Breast epithelium (tissue), 4 donors: ENCODE measurements around the gene JSRP1. TPM values are rescaled to one million over a fixed set of nuclear protein-coding genes. Genes with fewer than 3 reads are reported as not detected.

Source experiments
- DNase-seq, 2 donors: peaks; one replicate each; pipeline ENCODE4 v3.0.0-alpha.2; 2019; ENCODE audit warnings: low spot score in 2 of 2
- H3K27ac ChIP-seq, 2 donors: fragments of 200-600 bp; sonication (generic) in 1 of 2; one replicate each; pipeline ENCODE4 v1.5.1; 2016 to 2019; ENCODE audit warnings: mild to moderate bottlenecking in 1 of 2
- H3K27me3 ChIP-seq, 2 donors: fragments of 200-600 bp; sonication (generic) in 1 of 2; one replicate each; pipeline versions ENCODE4 v1.5.1 to v1.6.0; 2017 to 2019; ENCODE audit warnings: control low read depth in 1 of 2, mild to moderate bottlenecking in 1 of 2
- H3K36me3 ChIP-seq: fragments of 200-600 bp; one replicate; pipeline ENCODE4 v1.5.1; 2019
- H3K4me1 ChIP-seq, 2 donors: fragments of 200-600 bp; sonication (generic); one replicate each; pipeline ENCODE4 v1.5.1; 2016 to 2019; ENCODE audit warnings: control low read depth in 1 of 2
- H3K4me3 ChIP-seq, 3 donors: fragments of 200-600 bp; sonication (generic); 1 replicate in 2 of 3; 2 replicates in 1 of 3; pipeline ENCODE4 v1.5.1; 2016 to 2019; ENCODE audit warnings: mild to moderate bottlenecking in 3 of 3, moderate library complexity in 2 of 3
- H3K9me3 ChIP-seq, 2 donors: fragments of 200-600 bp; sonication (generic) in 1 of 2; one replicate each; pipeline ENCODE4 v1.5.1; 2016 to 2019; ENCODE audit warnings: control low read depth in 1 of 2
- CTCF ChIP-seq, 3 donors: fragments of 450-650 bp; IDR thresholded peaks; one replicate each; pipeline ENCODE4 v1.5.1; 2016 to 2017; ENCODE audit warnings: antibody characterized with exemption in 3 of 3, mild to moderate bottlenecking in 3 of 3, moderate library complexity in 3 of 3
- POLR2A ChIP-seq: fragments of 450-650 bp; IDR thresholded peaks from one replicate; pipeline ENCODE4 v1.6.1; 2016; ENCODE audit warnings: antibody characterized with exemption, mild to moderate bottlenecking, moderate library complexity
- POLR2AphosphoS5 ChIP-seq, 3 donors: sonication (generic); formaldehyde crosslinking; IDR thresholded peaks; one replicate each; pipeline ENCODE4 v1.6.1; 2017; ENCODE audit warnings: antibody characterized with exemption in 3 of 3
- intact Hi-C: fragments of 100-400 bp; cut with DNase I; formaldehyde crosslinking; loops from one replicate; pipeline ENCODE4 v1.15.1; 2023; ENCODE audit warnings: low total_unique reads
- total RNA-seq, 3 donors: library from RNA; depleted of rRNA; stranded (reverse); fragments of >200 nt; gene quantifications; one replicate each; pipeline ENCODE4 v1.1.0, GENCODE V29; 2016

The JSRP1 gene
- total RNA-seq, 3 donors from 2014 or later = 1.0 to 2.3 TPM; not detected in 1

GRCh38 chr19:2255112-2255845 lies 938 bp downstream of the JSRP1 start:
- intact Hi-C loops = no loop called here
- Histone ChIP-seq H3K4me3 (no peak overlapping the region), H3K27me3 (peaks cover 25 to 36% of the 10 kb centered on the region in 2 donors), H3K36me3 (no peaks in the 10 kb centered on the region), H3K9me3 (no peaks in the 10 kb centered on the region), H3K4me1 (peaks cover 6 to 13% of the 10 kb centered on the region in 2 donors), H3K27ac (no peak overlapping the region)
- no peak for TF ChIP-seq POLR2A
- TF ChIP-seq POLR2AphosphoS5 (IDR thresholded peaks at IDR 0.05) = no peak
- no peak for TF ChIP-seq CTCF (IDR thresholded peaks at IDR 0.05)
- no peak for DNase-seq

- Histone ChIP-seq H3K36me3 (no peaks in the 10 kb centered on the region), H3K27me3 (peaks cover 25 to 47% of the 10 kb centered on the region in 2 donors), H3K4me1 (peaks cover 6 to 13% of the 10 kb centered on the region in 2 donors), H3K9me3 (no peaks in the 10 kb centered on the region), H3K4me3 (no peak overlapping the region), H3K27ac (no peak overlapping the region)
- DNase-seq = no peak
- TF ChIP-seq POLR2A = no peak
- no peak for TF ChIP-seq POLR2AphosphoS5 (IDR thresholded peaks at IDR 0.05)
- no peak for TF ChIP-seq CTCF (IDR thresholded peaks at IDR 0.05)
- intact Hi-C loops = no loop called here
Measured at GRCh38 chr19:2254064-2254872, 1.9 kb downstream of the JSRP1 start.

- peaks cover 6 to 13% of the 10 kb centered on the region in 2 donors for H3K4me1 ChIP-seq
- intact Hi-C loops = no loop called here
- no peak overlapping the region for H3K27ac ChIP-seq
- no peaks in the 10 kb centered on the region for H3K36me3 ChIP-seq
- DNase-seq = no peak
- peaks cover 25 to 48% of the 10 kb centered on the region in 2 donors for H3K27me3 ChIP-seq
- no peak for TF ChIP-seq POLR2A
- TF ChIP-seq CTCF (IDR thresholded peaks at IDR 0.05) = no peak
- TF ChIP-seq POLR2AphosphoS5 (IDR thresholded peaks at IDR 0.05) = no peak
- H3K9me3 ChIP-seq = no peaks in the 10 kb centered on the region
- H3K4me3 ChIP-seq = peak overlapping the region in 2 of 3 donors; percentile 11 to 59
Measured at GRCh38 chr19:2253106-2254063, 2.8 kb downstream of the JSRP1 start.

- H3K4me1 ChIP-seq = peaks cover 6 to 13% of the 10 kb centered on the region in 2 donors
- DNase-seq = no peak
- no peak overlapping the region for H3K27ac ChIP-seq
- no peaks in the 10 kb centered on the region for H3K36me3 ChIP-seq
- intact Hi-C loops = no loop called here
- H3K27me3 ChIP-seq = peaks cover 25 to 48% of the 10 kb centered on the region in 2 donors
- H3K4me3 ChIP-seq = peak overlapping the region in 2 of 3 donors; percentile 15 to 59
- TF ChIP-seq CTCF (IDR thresholded peaks at IDR 0.05) = no peak
- no peak for TF ChIP-seq POLR2A
- no peak for TF ChIP-seq POLR2AphosphoS5 (IDR thresholded peaks at IDR 0.05)
- no peaks in the 10 kb centered on the region for H3K9me3 ChIP-seq
Measured at GRCh38 chr19:2252797-2253105, 3.5 kb downstream of the JSRP1 start.
